BLaER1 treated with 17β-estradiol and CSF1 and Interleukin-3, amounts not matched to agents 10 nM and 100 nM (cell line): ENCODE data around the gene HDAC5.
A peak's percentile ranks its signal among the peaks of the same experiment; 100 is the strongest.

Experiments used
- H3K27ac ChIP-seq, 11 experiments: shearing (Covaris generic); formaldehyde crosslinking; 2 replicates each; pipeline ENCODE4 v1.8.1; 2022
- H3K27me3 ChIP-seq, 11 experiments: shearing (Covaris generic); formaldehyde crosslinking; 2 replicates each; pipeline ENCODE4 v1.8.1; 2022
- H3K36me3 ChIP-seq, 11 experiments: shearing (Covaris generic); formaldehyde crosslinking; 2 replicates each; pipeline ENCODE4 v1.8.1; 2022
- H3K4me1 ChIP-seq, 10 experiments: shearing (Covaris generic); formaldehyde crosslinking; 2 replicates each; pipeline ENCODE4 v1.8.1; 2022
- H3K4me2 ChIP-seq, 11 experiments: shearing (Covaris generic); formaldehyde crosslinking; 2 replicates each; pipeline ENCODE4 v1.8.1; 2022
- H3K4me3 ChIP-seq, 10 experiments: shearing (Covaris generic); formaldehyde crosslinking; 2 replicates each; pipeline ENCODE4 v1.8.1; 2022
- H3K9ac ChIP-seq, 11 experiments: shearing (Covaris generic); formaldehyde crosslinking; 2 replicates each; pipeline ENCODE4 v1.8.1; 2022
- H3K9me3 ChIP-seq, 11 experiments: shearing (Covaris generic); formaldehyde crosslinking; replicated peaks in 1 of 11; 2 replicates each; pipeline ENCODE4 v1.8.1; 2022
- H4K20me1 ChIP-seq, 11 experiments: shearing (Covaris generic); formaldehyde crosslinking; 2 replicates each; pipeline ENCODE4 v1.8.1; 2022
- Cebpa-rat ChIP-seq, 11 experiments: shearing (Covaris generic); IDR thresholded peaks; 2 replicates each; pipeline ENCODE4 v1.8.1; 2022

Gene HDAC5

DNA sequence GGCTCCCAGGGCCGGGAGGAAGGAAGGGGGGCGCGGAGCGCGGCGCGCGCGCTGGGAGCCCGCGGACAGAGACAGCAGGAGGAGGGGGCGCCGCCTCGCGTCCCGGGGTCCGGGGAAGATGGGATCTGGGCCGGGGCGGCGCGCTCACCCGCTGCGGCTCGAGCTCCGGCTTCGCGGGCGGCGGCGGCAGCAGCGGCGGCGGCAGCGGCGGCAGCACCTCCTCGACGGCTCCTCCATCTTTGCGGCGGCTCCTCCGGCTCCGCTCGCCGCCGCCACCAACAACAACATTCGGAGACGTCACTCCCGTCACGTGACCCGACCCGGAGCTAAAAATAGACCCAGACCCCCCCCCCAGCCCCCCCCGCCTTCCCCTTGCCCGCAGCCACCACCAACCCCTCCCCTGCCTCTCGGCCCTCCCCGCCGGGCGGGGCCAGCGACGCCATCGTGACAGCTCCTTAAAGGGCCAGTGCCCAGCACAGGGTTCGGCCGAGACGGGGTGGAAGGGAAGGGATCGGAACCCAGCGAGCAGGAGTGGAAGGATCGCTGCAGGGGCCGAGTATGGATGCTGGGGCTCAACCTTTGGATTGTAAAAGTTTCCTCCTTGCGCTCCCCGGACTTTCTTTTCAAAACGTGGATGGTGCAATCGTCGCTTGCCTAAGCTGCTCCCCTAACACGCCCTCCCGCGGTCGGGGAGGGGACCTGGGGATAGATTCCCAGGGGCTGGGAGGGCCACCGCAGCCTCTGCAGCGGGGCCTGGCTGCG lies at the start of gene HDAC5:
HDAC5 (minus strand) TSS at position 286 of the 762 bp plus-strand sequence. CDS start 6,126 bp downstream, outside the sequence.
- H3K4me1 ChIP-seq, result peaks cover 28 to 55% (median 51%) of the 10 kb centered on the region in 10 experiments
- H3K27me3 ChIP-seq, result no peaks in the 10 kb centered on the region
- peaks cover 0 to 7% (median 0%) of the 10 kb centered on the region in 11 experiments; a peak in 3 of 22 replicates for H3K36me3 ChIP-seq
- H3K9me3 ChIP-seq, result no peaks in the 10 kb centered on the region
- H3K9ac ChIP-seq, result peak within 1 kb of the TSS; percentile 92 to 98 (median 96)
- H3K4me2 ChIP-seq, result peak within 1 kb of the TSS; percentile 88 to 99 (median 98)
- peak within 1 kb of the TSS; percentile 89 to 98 (median 95) for H3K27ac ChIP-seq
- TF ChIP-seq Cebpa-rat (IDR thresholded peaks at IDR 0.05), result peak in 10 of 11 experiments; percentile 10 to 93 (median 64); a peak in 12 of 22 replicates
- H3K4me3 ChIP-seq, result peak within 1 kb of the TSS; percentile 86 to 100 (median 96)
- H4K20me1 ChIP-seq, result peaks cover 17 to 43% (median 33%) of the 10 kb centered on the region in 11 experiments; a peak in 19 of 22 replicates

DNA sequence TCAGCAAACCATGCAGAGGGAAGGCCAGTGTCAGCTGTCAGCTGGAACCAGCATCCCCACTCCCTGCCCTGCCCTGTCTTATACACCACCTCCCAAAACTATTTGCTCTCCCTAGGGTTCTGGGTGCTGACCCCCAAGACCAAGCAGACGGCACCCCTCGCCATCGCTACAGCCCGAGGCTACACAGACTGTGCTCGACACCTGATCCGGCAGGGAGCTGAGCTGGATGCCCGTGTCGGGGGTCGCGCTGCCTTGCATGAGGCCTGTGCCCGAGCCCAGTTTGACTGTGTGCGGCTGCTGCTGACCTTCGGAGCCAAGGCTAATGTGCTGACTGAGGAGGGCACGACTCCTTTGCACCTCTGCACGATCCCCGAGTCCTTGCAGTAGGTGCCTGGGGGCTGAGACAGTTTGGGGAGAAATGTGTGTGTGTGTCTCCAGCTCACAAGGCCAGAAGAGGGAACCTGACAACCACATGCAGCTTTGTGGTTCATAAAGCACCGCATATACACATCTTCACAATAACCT lies 48.6 kb upstream of the HDAC5 start:
- peaks cover 18 to 40% (median 26%) of the 10 kb centered on the region in 11 experiments for H3K36me3 ChIP-seq
- TF ChIP-seq Cebpa-rat (IDR thresholded peaks at IDR 0.05), result no peak
- peaks cover 13 to 49% (median 46%) of the 10 kb centered on the region in 10 experiments for H3K4me1 ChIP-seq
- no peaks in the 10 kb centered on the region for H3K9me3 ChIP-seq
- H3K27ac ChIP-seq, result no peak overlapping the region
- H3K9ac ChIP-seq, result 0 out of 22 replicates have a peak overlapping the region, but pooled peaks of 1 of the 11 experiments have one; percentile 13
- H3K27me3 ChIP-seq, result no peaks in the 10 kb centered on the region
- no peak overlapping the region for H3K4me3 ChIP-seq
- peaks cover 0 to 38% (median 10%) of the 10 kb centered on the region in 11 experiments; a peak in 11 of 22 replicates for H4K20me1 ChIP-seq
- H3K4me2 ChIP-seq, result no peak overlapping the region; a peak in 1 of 22 replicates

DNA sequence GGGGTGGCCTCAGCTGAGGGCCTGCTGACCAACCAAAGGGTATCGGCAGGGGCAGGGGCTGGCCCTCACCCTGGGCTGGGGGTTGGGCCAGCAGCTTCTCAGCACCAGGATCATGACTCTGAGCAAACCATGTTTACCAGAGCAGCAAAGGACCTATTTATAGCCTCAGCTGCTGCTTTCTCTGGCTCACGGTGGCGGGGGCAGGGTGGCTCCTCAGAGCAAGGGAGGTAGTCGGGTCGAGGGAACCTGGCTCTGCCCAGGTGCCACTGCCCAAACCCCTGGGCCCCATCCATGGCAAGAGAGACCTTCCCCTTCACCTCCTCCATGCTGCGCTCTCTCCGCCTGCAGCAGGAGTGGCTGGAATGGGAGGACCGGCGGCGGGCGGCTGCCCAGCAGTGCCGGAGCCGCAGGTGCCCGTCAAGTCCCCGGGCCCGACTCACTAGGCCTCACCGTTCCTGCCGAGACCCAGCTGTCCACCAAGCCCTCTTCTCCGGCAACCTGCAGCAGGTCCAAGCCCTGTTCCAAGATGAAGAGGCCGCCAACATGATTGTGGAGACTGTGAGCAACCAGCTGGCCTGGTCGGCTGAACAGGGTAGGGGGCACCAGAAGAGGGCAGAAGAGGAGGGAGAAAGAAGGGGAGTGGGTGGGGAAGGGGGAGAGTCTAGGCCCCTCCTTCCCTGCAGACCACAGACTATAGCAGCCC lies 47.2 kb upstream of the HDAC5 start, which contains the start of gene ASB16:
ASB16 (plus strand) TSS at position 206 of the 703 bp plus-strand sequence; CDS start at position 292, 86 bp downstream.
- peak within 1 kb of the TSS in 10 of 11 experiments; percentile 42 to 71 (median 50); a peak in 17 of 22 replicates for H3K9ac ChIP-seq
- peaks cover 5 to 26% (median 12%) of the 10 kb centered on the region in 11 experiments; a peak in 18 of 22 replicates for H3K36me3 ChIP-seq
- peaks cover 0 to 30% (median 0%) of the 10 kb centered on the region in 11 experiments; a peak in 4 of 22 replicates for H4K20me1 ChIP-seq
- H3K4me3 ChIP-seq, result peak within 1 kb of the TSS in 1 of 10 experiments; percentile 38; a peak in 1 of 20 replicates
- peaks cover 13 to 49% (median 46%) of the 10 kb centered on the region in 10 experiments for H3K4me1 ChIP-seq
- H3K27ac ChIP-seq, result peak within 1 kb of the TSS in 8 of 11 experiments; percentile 13 to 66 (median 62); a peak in 16 of 22 replicates
- H3K9me3 ChIP-seq, result no peaks in the 10 kb centered on the region
- H3K27me3 ChIP-seq, result no peaks in the 10 kb centered on the region
- no peak for TF ChIP-seq Cebpa-rat (IDR thresholded peaks at IDR 0.05)
- peak within 1 kb of the TSS in 10 of 11 experiments; percentile 19 to 90 (median 84); a peak in 18 of 22 replicates for H3K4me2 ChIP-seq

DNA sequence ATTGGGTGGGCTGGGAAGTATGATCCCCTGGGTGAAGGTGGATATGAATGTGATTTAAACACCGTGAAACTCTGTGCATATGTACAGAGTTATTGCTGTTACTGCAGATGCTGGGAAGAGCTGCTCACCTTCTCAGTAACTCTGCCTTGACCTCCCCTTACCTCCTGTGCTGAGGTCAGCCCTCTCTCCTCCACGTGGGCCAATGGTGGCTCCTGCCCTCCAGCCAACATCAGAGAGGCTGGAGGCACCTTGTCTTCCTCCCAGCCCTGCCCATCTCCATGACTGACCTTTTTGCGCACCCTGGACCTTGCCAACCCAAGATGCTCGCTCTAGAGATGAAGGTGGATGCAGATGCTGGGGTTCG lies 46.7 kb upstream of the HDAC5 start:
- Histone ChIP-seq H3K4me2 (peak overlapping the region in 10 of 11 experiments; percentile 19 to 90 (median 84); a peak in 18 of 22 replicates), H3K27ac (peak overlapping the region in 8 of 11 experiments; percentile 13 to 66 (median 62); a peak in 15 of 22 replicates), H3K4me1 (peaks cover 13 to 49% (median 46%) of the 10 kb centered on the region in 10 experiments), H3K4me3 (no peak overlapping the region), H3K9ac (peak overlapping the region in 10 of 11 experiments; percentile 42 to 71 (median 50); a peak in 15 of 22 replicates), H3K9me3 (no peaks in the 10 kb centered on the region), H4K20me1 (peaks cover 0 to 30% (median 0%) of the 10 kb centered on the region in 11 experiments; a peak in 4 of 22 replicates), H3K36me3 (peaks cover 0 to 21% (median 8%) of the 10 kb centered on the region in 11 experiments; a peak in 13 of 22 replicates), H3K27me3 (no peaks in the 10 kb centered on the region)
- no peak for TF ChIP-seq Cebpa-rat (IDR thresholded peaks at IDR 0.05)

DNA sequence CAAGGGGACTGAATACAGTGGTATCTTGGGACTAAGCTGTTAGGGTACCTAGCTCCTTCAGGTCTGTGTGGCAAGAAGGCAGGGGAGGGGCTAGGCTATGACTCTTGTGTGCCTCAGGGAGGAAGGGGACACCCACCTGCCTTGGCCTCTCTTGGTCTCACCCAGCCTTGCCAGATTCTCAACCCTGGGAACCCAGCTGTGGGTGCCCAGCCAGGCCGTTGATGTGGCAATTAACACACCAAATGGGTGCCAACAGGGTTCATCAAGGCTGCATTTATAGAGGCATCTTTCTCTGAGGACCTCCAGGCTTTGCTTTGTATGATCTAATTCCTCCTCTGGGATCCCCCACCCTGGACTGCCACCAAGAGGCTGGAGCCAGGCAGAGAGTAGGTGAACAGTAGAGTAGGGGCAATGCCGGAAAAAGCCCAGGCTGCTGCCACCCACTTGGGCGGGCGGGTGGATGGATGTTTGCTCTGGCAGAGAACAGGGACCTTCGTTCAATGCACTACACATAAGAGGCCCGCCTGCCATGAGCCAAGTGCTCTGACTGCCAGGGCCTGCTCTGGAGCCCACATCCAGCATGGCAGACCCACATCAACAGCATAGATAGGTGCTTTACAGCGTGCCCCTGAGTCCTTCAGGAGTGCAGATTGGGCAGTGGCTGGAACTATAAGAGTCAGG lies 43.9 kb upstream of the HDAC5 start:
- H3K36me3 ChIP-seq, result peaks cover 0 to 23% (median 2%) of the 10 kb centered on the region in 11 experiments; a peak in 16 of 22 replicates
- H3K9me3 ChIP-seq, result no peaks in the 10 kb centered on the region
- H4K20me1 ChIP-seq, result peaks cover 0 to 30% (median 0%) of the 10 kb centered on the region in 11 experiments; a peak in 4 of 22 replicates
- no peak overlapping the region for H3K4me2 ChIP-seq
- H3K4me3 ChIP-seq, result no peak overlapping the region
- 0 out of 22 replicates have a peak overlapping the region, but pooled peaks of 1 of the 11 experiments have one; percentile 10 for H3K27ac ChIP-seq
- TF ChIP-seq Cebpa-rat (IDR thresholded peaks at IDR 0.05), result no peak
- H3K4me1 ChIP-seq, result peaks cover 13 to 47% (median 44%) of the 10 kb centered on the region in 10 experiments
- H3K27me3 ChIP-seq, result no peaks in the 10 kb centered on the region
- H3K9ac ChIP-seq, result peak overlapping the region in 4 of 11 experiments; percentile 25 to 40 (median 31); a peak in 4 of 22 replicates

DNA sequence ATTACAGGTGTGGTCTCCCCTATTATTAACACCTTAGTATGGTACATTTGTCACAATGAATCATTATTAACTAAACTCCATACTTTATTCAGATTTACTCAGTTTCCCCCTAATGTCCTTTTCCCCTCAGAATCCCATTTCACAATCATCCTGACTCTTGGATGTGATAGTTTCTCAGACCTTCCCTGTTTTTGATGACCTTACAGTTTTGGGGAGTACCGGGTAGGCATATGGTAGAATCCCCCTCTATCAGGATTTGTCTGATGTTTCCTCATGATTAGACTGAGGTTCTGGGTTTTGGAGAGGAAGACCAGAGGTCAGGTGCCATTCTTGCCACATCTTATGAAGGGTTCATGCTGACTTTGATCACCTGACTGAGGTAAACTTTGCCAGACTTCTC lies 41.0 kb upstream of the HDAC5 start:
- Histone ChIP-seq H3K27ac (no peak overlapping the region), H4K20me1 (0 out of 22 replicates have a peak, but pooled peaks cover 0 to 11% (median 0%) of the 10 kb centered on the region in 11 experiments), H3K4me2 (no peak overlapping the region), H3K27me3 (no peaks in the 10 kb centered on the region), H3K9ac (no peak overlapping the region), H3K4me3 (no peak overlapping the region), H3K9me3 (no peaks in the 10 kb centered on the region), H3K4me1 (peaks cover 15 to 46% (median 31%) of the 10 kb centered on the region in 10 experiments), H3K36me3 (peaks cover 0 to 44% (median 15%) of the 10 kb centered on the region in 11 experiments; a peak in 16 of 22 replicates)
- TF ChIP-seq Cebpa-rat (IDR thresholded peaks at IDR 0.05), result no peak

DNA sequence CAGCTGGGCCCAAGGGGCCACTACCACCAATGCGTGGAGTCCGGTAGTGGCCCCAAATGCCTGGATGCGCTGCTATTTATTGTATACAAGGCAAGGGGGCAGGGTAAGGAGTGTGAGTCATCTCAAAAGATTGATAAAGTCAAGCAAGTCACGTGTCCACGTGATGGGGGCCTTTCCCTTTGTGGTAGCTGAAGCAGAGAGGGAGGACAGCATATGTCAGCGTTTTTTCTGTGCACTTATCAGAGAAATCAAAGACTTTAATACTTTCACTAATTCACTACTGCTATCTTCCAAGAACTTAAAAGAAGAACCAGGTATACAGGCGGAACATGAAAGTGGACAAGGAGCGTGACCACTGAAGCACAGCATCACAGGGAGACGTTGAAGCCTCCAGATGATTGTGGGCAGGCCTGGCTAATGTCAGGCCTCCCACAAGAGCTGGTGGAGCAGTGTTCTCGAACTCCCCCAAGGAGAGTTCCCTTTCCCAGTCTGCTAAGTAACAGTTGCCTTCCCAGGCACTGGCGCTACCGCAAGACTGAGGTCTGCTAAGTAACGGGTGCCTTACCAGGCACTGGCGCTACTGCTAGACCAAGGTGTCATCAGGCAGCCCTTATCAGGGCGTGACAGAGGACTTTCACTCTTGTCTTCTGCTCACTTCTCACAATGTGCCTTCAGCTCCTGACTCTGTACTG lies 36.2 kb upstream of the HDAC5 start:
- peak overlapping the region in 10 of 11 experiments; percentile 32 to 66 (median 52); a peak in 21 of 22 replicates for H3K27ac ChIP-seq
- H4K20me1 ChIP-seq, result peaks cover 0 to 2% (median 0%) of the 10 kb centered on the region in 11 experiments; a peak in 1 of 22 replicates
- no peaks in the 10 kb centered on the region for H3K9me3 ChIP-seq
- no peak for TF ChIP-seq Cebpa-rat (IDR thresholded peaks at IDR 0.05)
- H3K4me2 ChIP-seq, result peak overlapping the region; percentile 43 to 85 (median 61)
- peak overlapping the region in 9 of 11 experiments; percentile 1 to 42 (median 27); a peak in 9 of 22 replicates for H3K9ac ChIP-seq
- peaks cover 0 to 82% (median 51%) of the 10 kb centered on the region in 11 experiments; a peak in 19 of 22 replicates for H3K36me3 ChIP-seq
- H3K4me1 ChIP-seq, result peaks cover 30 to 50% (median 37%) of the 10 kb centered on the region in 10 experiments
- no peak overlapping the region for H3K4me3 ChIP-seq
- H3K27me3 ChIP-seq, result no peaks in the 10 kb centered on the region
